Measurements from ENCODE around the gene SHROOM1.

DNA sequence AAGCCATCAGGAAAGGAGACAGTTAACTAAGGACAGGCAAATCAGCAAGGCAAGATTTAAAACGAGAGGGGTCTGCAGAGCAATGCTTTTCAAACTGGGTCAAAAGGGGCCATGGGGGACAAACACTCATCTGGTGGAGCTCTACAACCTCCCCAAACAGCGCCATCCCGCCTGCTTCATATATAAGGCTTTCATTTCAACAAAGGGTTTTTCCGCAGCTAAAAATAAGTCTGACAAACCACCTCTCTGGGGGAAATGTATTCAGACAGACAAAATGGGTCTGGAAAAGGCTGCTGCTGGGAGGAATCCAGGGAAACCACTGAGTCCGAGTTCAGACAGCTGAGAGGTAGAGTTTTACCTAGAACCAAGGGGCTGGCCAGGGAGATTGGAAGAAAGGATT is 45.1 kb downstream of the SHROOM1 start:
- TF ChIP-seq, protein P1, sequence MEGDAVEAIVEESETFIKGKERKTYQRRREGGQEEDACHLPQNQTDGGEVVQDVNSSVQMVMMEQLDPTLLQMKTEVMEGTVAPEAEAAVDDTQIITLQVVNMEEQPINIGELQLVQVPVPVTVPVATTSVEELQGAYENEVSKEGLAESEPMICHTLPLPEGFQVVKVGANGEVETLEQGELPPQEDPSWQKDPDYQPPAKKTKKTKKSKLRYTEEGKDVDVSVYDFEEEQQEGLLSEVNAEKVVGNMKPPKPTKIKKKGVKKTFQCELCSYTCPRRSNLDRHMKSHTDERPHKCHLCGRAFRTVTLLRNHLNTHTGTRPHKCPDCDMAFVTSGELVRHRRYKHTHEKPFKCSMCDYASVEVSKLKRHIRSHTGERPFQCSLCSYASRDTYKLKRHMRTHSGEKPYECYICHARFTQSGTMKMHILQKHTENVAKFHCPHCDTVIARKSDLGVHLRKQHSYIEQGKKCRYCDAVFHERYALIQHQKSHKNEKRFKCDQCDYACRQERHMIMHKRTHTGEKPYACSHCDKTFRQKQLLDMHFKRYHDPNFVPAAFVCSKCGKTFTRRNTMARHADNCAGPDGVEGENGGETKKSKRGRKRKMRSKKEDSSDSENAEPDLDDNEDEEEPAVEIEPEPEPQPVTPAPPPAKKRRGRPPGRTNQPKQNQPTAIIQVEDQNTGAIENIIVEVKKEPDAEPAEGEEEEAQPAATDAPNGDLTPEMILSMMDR (IDR thresholded peaks at IDR 0.05), result no peak
- TF ChIP-seq EP300 (IDR thresholded peaks at IDR 0.05) (no peak), POLR2AphosphoS5 (IDR thresholded peaks at IDR 0.05) (no peak), POLR2A (IDR thresholded peaks at IDR 0.05) (no peak)

Measured in stomach (tissue), 4 donors.